Measurements from ENCODE around the gene SLC41A1. TPM values are rescaled to one million over a fixed set of nuclear protein-coding genes. Genes with fewer than 3 reads are reported as not detected.

SLC41A1 gene
- total RNA-seq, 1 donor: 29.3 TPM

DNA sequence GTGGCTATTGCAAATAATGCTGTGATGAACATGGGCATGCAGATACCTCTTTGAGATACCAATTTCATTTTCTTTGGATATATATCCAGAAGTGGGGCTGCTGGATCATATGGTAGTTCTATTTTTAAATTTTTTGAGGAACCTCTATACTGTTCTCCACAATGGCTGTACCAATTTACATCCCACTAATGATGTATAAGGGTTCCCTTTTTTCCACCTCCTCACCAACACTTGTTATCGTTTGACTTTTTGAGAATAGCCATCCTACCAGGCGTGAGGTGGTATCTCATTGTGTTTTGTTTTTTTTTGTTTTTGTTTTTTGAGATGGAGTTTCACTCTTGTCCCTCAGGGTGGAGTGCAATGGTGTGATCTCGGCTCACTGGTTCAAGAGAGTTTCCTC is 56.4 kb downstream of the SLC41A1 start:
- DNase-seq (ENCODE audit: insufficient read length, low spot score, missing footprints): no peak
- no peak overlapping the region for H3K4me3 ChIP-seq (ENCODE audit: insufficient read depth, low read length)
- H3K4me1 ChIP-seq (ENCODE audit: insufficient read depth, low read length): no peaks in the 10 kb centered on the region
- H3K4me2 ChIP-seq (ENCODE audit: insufficient read depth, low read length): no peak overlapping the region
- no peaks in the 10 kb centered on the region for H3K9me3 ChIP-seq (ENCODE audit: low read depth, low read length)
- no peak overlapping the region for H2AFZ ChIP-seq (ENCODE audit: low read length)
- no peaks in the 10 kb centered on the region for H3K36me3 ChIP-seq (ENCODE audit: insufficient read depth, low read length)
- H3K27me3 ChIP-seq (ENCODE audit: insufficient read depth, low read length): peaks cover 2% of the 10 kb centered on the region
- H3K27ac ChIP-seq (ENCODE audit: low read depth, low read length): no peak overlapping the region
- TF ChIP-seq, protein P1, sequence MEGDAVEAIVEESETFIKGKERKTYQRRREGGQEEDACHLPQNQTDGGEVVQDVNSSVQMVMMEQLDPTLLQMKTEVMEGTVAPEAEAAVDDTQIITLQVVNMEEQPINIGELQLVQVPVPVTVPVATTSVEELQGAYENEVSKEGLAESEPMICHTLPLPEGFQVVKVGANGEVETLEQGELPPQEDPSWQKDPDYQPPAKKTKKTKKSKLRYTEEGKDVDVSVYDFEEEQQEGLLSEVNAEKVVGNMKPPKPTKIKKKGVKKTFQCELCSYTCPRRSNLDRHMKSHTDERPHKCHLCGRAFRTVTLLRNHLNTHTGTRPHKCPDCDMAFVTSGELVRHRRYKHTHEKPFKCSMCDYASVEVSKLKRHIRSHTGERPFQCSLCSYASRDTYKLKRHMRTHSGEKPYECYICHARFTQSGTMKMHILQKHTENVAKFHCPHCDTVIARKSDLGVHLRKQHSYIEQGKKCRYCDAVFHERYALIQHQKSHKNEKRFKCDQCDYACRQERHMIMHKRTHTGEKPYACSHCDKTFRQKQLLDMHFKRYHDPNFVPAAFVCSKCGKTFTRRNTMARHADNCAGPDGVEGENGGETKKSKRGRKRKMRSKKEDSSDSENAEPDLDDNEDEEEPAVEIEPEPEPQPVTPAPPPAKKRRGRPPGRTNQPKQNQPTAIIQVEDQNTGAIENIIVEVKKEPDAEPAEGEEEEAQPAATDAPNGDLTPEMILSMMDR (IDR thresholded peaks at IDR 0.05; ENCODE audit: extremely low read depth, low read depth, low read length): no peak
- no peaks in the 10 kb centered on the region for H4K20me1 ChIP-seq (ENCODE audit: insufficient read depth, low read length)
- no peaks in the 10 kb centered on the region for H3K79me2 ChIP-seq (ENCODE audit: insufficient read depth, low read length)

DNA sequence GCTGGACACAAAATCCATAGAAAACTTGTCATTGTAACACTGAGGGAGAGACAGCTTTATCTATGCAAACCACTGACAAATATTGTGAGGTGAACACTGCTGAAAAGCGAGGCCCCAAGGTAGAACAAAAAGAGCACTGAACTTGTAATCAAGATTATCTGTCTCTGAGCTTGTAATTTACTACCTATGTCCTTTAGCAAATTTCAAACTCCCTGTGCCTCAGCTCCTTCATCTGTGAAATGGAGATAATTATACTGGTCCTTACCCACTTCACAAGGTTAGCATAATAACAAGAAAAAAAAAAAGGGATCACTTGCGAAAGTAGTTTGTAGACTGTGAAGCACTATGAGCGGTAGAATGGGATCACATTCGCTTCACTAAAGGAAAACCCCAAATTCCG is 58.1 kb downstream of the SLC41A1 start:
- H4K20me1 ChIP-seq (ENCODE audit: insufficient read depth, low read length): no peaks in the 10 kb centered on the region
- H2AFZ ChIP-seq (ENCODE audit: low read length): no peak overlapping the region
- no peaks in the 10 kb centered on the region for H3K79me2 ChIP-seq (ENCODE audit: insufficient read depth, low read length)
- no peak overlapping the region for H3K4me2 ChIP-seq (ENCODE audit: insufficient read depth, low read length)
- H3K4me3 ChIP-seq (ENCODE audit: insufficient read depth, low read length): no peak overlapping the region
- peaks cover 5% of the 10 kb centered on the region for H3K4me1 ChIP-seq (ENCODE audit: insufficient read depth, low read length)
- TF ChIP-seq, protein P1 (IDR thresholded peaks at IDR 0.05; ENCODE audit: extremely low read depth, low read depth, low read length): no peak
- no peak overlapping the region for H3K27ac ChIP-seq (ENCODE audit: low read depth, low read length)
- H3K27me3 ChIP-seq (ENCODE audit: insufficient read depth, low read length): peaks cover 2% of the 10 kb centered on the region
- DNase-seq (ENCODE audit: insufficient read length, low spot score, missing footprints): no peak
- no peaks in the 10 kb centered on the region for H3K36me3 ChIP-seq (ENCODE audit: insufficient read depth, low read length)
- H3K9me3 ChIP-seq (ENCODE audit: low read depth, low read length): no peaks in the 10 kb centered on the region

DNA sequence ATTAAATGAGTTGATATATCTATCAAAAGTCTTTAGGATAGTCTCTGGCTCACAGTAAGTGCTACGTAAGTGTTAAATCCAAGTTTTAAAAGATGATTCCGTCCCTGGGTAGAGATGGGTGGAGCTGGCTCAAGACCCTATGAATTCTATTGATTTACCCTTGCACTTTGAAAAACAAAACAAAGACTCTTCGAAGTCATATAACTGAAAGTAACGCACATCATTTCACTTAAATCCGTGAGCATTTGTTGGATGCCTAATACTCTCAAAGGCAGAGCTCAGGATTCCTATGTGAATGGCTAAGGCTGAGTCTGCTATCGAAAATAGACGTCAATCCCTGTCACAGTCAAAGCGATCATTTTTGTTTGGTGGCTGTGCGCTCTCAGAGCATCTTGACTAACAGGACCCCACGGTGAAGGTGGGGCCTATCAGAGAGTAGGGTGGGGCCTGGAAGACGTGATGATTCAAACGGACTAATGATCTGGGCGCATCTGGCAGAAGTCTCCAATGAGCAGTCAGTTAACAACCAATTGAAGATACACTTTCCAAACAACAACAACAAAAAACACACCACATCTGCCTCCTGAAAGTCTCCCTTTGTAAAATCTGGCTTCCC is 61.9 kb downstream of the SLC41A1 start:
- H3K4me1 ChIP-seq (ENCODE audit: insufficient read depth, low read length): peaks cover 26% of the 10 kb centered on the region
- TF ChIP-seq, protein P1 (IDR thresholded peaks at IDR 0.05; ENCODE audit: extremely low read depth, low read depth, low read length): no peak
- peak overlapping the region; percentile 98 for H3K4me2 ChIP-seq (ENCODE audit: insufficient read depth, low read length)
- H3K27me3 ChIP-seq (ENCODE audit: insufficient read depth, low read length): peaks cover 2% of the 10 kb centered on the region
- H2AFZ ChIP-seq (ENCODE audit: low read length): peak overlapping the region; percentile 97
- H3K36me3 ChIP-seq (ENCODE audit: insufficient read depth, low read length): no peaks in the 10 kb centered on the region
- no peak overlapping the region for H3K4me3 ChIP-seq (ENCODE audit: insufficient read depth, low read length)
- peaks cover 36% of the 10 kb centered on the region for H3K79me2 ChIP-seq (ENCODE audit: insufficient read depth, low read length)
- peaks cover 28% of the 10 kb centered on the region for H4K20me1 ChIP-seq (ENCODE audit: insufficient read depth, low read length)
- no peaks in the 10 kb centered on the region for H3K9me3 ChIP-seq (ENCODE audit: low read depth, low read length)
- DNase-seq (ENCODE audit: insufficient read length, low spot score, missing footprints): no peak
- H3K27ac ChIP-seq (ENCODE audit: low read depth, low read length): no peak overlapping the region

DNA sequence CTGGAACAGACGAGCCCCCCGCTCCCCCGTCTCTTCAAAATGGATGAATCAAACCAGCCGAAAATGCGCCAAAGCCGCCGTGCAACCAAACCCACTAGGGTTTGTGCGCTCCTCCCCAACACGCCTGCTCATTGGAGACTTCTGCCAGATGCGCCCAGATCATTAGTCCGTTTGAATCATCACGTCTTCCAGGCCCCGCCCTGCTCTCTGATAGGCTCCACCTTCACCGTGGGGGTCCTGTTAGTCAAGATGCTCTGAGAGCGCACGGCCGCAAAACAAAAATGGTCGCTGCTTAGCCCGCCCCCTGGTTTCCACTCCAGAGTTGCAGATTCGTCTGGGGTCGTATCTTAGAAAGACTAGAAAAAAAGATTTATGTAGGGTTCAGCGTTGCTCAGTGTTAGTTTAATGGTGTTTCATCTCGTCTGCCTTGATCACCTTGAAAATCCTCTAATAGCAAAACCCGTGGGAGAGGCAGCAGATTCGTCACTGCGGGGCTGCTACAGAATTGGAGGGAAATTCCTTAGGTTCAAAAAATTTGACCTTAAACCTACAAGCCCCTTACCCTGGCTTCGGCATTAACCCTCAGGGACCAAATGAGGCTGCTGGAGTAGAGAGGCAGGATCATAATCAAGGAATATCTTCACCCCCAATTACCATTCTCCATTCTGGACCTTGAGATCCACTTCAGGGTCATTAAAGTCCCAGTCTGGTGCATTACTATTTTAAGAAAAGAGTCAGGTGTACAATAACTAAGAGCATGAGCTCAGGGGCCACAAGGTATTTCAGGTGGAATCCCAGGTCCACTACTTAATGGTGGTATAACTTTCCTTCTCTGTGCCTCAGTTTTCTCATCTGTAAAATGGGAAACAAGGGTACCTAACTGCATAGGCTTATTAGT is 62.6 kb downstream of the SLC41A1 start, which contains the start of gene NUCKS1:
TSS of gene NUCKS1 (minus strand) at position 45 of the 898 bp plus-strand sequence. CDS start 209 bp downstream, outside the sequence.
- DNase-seq (ENCODE audit: insufficient read length, low spot score, missing footprints): peak; percentile 97
- Histone ChIP-seq H3K4me1 (ENCODE audit: insufficient read depth, low read length) (peaks cover 26% of the 10 kb centered on the region), H2AFZ (ENCODE audit: low read length) (peak within 1 kb of the TSS; percentile 97), H3K4me2 (ENCODE audit: insufficient read depth, low read length) (peak within 1 kb of the TSS; percentile 98), H3K79me2 (ENCODE audit: insufficient read depth, low read length) (peaks cover 43% of the 10 kb centered on the region), H3K27me3 (ENCODE audit: insufficient read depth, low read length) (peaks cover 2% of the 10 kb centered on the region), H3K36me3 (ENCODE audit: insufficient read depth, low read length) (no peaks in the 10 kb centered on the region), H3K9me3 (ENCODE audit: low read depth, low read length) (no peaks in the 10 kb centered on the region), H3K27ac (ENCODE audit: low read depth, low read length) (peak within 1 kb of the TSS; percentile 96), H4K20me1 (ENCODE audit: insufficient read depth, low read length) (peaks cover 34% of the 10 kb centered on the region), H3K4me3 (ENCODE audit: insufficient read depth, low read length) (peak within 1 kb of the TSS; percentile 87)
- TF ChIP-seq, protein P1 (IDR thresholded peaks at IDR 0.05; ENCODE audit: extremely low read depth, low read depth, low read length): no peak
